ENCODE measurements around the gene IGF2BP2.

GRCh38 chr3:185797993-185798830 lies 26.6 kb downstream of the IGF2BP2 start:
- TF ChIP-seq CTCF (IDR thresholded peaks at IDR 0.05) = no peak
- TF ChIP-seq EZH2phosphoT487 (IDR thresholded peaks at IDR 0.05) = no peak
- TF ChIP-seq EZH2 (IDR thresholded peaks at IDR 0.05) = no peak
